IMR-90 (cell line): ENCODE measurements around the gene DALRD3.

Experiments used
- MAFK ChIP-seq: IDR thresholded peaks from 2 replicates; pipeline ENCODE4 v1.6.1; 2012; ENCODE audit warnings: low read depth, low read length, improper control_type of control experiment
- RAD21 ChIP-seq: IDR thresholded peaks from 2 replicates; pipeline ENCODE4 v1.6.1; 2012; ENCODE audit warnings: low read length, improper control_type of control experiment
- TF ChIP-seq, protein P1 (sequence below): fragments of 150-350 bp; IDR thresholded peaks from 2 replicates; pipeline ENCODE4 v1.6.1; 2017; ENCODE audit warnings: mild to moderate bottlenecking, antibody characterized with exemption, low read length, low read depth
- TF ChIP-seq, protein P2 (sequence below): conservative IDR thresholded peaks from 2 replicates; pipeline ENCODE4 v1.5.1; 2012; ENCODE audit warnings: mild to moderate bottlenecking, low read depth, low read length, improper control_type of control experiment

DNA sequence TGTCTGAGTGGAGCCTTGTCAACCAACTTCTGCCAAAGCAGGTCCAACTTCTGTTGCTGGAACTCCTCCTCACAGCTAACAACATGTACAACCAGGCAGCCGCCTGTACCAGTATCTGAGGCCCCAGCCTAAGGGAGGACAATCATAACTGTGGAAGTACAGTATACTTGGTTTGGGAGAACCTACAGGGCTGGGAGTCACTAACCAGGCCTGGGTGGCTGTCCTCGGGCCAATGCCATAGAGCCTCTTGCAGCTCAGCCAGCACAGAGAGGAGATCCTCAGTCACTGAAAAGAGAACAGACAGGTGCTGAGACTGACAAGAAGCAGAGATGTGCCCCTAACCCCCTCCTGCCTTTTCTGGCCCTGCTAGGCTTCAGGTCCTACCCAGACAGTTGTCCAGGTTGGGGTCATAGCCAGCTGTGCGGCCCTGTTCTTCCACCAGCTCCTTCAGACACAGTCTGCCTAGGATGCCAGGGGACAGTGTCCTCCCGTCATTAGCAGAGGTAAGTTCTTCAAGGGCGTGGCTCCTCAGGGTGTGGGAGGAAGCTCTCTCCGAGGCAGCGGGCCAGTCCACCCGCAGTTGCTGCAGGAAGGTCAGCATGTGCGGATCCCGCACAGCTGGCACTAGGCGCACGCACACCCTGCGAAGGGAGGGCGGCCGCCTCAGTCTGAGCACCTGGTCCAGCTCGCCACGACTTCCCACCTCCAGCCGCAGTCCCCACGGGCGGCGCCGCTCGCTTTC lies 980 bp downstream of the DALRD3 start:
- TF ChIP-seq, protein P1, sequence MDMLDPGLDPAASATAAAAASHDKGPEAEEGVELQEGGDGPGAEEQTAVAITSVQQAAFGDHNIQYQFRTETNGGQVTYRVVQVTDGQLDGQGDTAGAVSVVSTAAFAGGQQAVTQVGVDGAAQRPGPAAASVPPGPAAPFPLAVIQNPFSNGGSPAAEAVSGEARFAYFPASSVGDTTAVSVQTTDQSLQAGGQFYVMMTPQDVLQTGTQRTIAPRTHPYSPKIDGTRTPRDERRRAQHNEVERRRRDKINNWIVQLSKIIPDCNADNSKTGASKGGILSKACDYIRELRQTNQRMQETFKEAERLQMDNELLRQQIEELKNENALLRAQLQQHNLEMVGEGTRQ = no peak
- TF ChIP-seq, protein P2, sequence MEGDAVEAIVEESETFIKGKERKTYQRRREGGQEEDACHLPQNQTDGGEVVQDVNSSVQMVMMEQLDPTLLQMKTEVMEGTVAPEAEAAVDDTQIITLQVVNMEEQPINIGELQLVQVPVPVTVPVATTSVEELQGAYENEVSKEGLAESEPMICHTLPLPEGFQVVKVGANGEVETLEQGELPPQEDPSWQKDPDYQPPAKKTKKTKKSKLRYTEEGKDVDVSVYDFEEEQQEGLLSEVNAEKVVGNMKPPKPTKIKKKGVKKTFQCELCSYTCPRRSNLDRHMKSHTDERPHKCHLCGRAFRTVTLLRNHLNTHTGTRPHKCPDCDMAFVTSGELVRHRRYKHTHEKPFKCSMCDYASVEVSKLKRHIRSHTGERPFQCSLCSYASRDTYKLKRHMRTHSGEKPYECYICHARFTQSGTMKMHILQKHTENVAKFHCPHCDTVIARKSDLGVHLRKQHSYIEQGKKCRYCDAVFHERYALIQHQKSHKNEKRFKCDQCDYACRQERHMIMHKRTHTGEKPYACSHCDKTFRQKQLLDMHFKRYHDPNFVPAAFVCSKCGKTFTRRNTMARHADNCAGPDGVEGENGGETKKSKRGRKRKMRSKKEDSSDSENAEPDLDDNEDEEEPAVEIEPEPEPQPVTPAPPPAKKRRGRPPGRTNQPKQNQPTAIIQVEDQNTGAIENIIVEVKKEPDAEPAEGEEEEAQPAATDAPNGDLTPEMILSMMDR = no peak
- no peak for TF ChIP-seq RAD21
- TF ChIP-seq MAFK = no peak
